Fibroblast of skin of left biceps (primary cell): ENCODE measurements around the gene ATG9B.
"Not testable (repeated sequence)": the region's sequence is repeated elsewhere in the genome, so short reads cannot be mapped to it uniquely, and the experiment has no call there.

Source experiments
- DNase-seq, 2 experiments: peaks; one replicate each; pipeline ENCODE4 v3.0.0-alpha.2; 2013; ENCODE audit warnings: low read depth in 2 of 2

Gene ATG9B

GRCh38 chr7:151015967-151016366 is 8.3 kb downstream of the ATG9B start:
- DNase-seq = no peak

- DNase-seq = no peak
These were observed 9.3 kb downstream of the ATG9B start for GRCh38 chr7:151014950-151015349.

GRCh38 chr7:151013733-151014497 is 10.4 kb downstream of the ATG9B start:
- DNase-seq = peak in 1 of 2 experiments; percentile 37

GRCh38 chr7:151013356-151013732 is 10.9 kb downstream of the ATG9B start:
- no peak for DNase-seq

GRCh38 chr7:151012911-151013347 is 11.4 kb downstream of the ATG9B start:
- no peak for DNase-seq

- no peak for DNase-seq
These were observed 12.1 kb downstream of the ATG9B start for GRCh38 chr7:151012031-151012692.

GRCh38 chr7:151011616-151012015 is 12.7 kb downstream of the ATG9B start:
- not testable (repeated sequence) for DNase-seq

- no peak for DNase-seq
These were observed 13.2 kb downstream of the ATG9B start for GRCh38 chr7:151011097-151011409.

- no peak for DNase-seq
These were observed 13.8 kb downstream of the ATG9B start for GRCh38 chr7:151010307-151011096.

- DNase-seq = no peak
These were observed 14.3 kb downstream of the ATG9B start for GRCh38 chr7:151010037-151010306.

- DNase-seq = no peak
These were observed 14.8 kb downstream of the ATG9B start for GRCh38 chr7:151009327-151010036.

- DNase-seq = no peak
These were observed 15.6 kb downstream of the ATG9B start for GRCh38 chr7:151008511-151009323.

GRCh38 chr7:151008143-151008510 is 16.2 kb downstream of the ATG9B start:
- no peak for DNase-seq

GRCh38 chr7:151007469-151007898 is 16.8 kb downstream of the ATG9B start:
- DNase-seq = no peak

GRCh38 chr7:151006590-151007300 is 17.5 kb downstream of the ATG9B start:
- no peak for DNase-seq

- no peak for DNase-seq
These were observed 18.7 kb downstream of the ATG9B start for GRCh38 chr7:151005566-151005965.

GRCh38 chr7:151003572-151003971 is 20.7 kb downstream of the ATG9B start:
- no peak for DNase-seq

- DNase-seq = no peak
These were observed 22.7 kb downstream of the ATG9B start for GRCh38 chr7:151001546-151001945.

GRCh38 chr7:151000897-151001495 is 23.3 kb downstream of the ATG9B start:
- no peak for DNase-seq

- no peak for DNase-seq
These were observed 24.6 kb downstream of the ATG9B start for GRCh38 chr7:150999497-151000230.
